Measurements from ENCODE around the gene SLC35F1.

SLC35F1 gene

DNA sequence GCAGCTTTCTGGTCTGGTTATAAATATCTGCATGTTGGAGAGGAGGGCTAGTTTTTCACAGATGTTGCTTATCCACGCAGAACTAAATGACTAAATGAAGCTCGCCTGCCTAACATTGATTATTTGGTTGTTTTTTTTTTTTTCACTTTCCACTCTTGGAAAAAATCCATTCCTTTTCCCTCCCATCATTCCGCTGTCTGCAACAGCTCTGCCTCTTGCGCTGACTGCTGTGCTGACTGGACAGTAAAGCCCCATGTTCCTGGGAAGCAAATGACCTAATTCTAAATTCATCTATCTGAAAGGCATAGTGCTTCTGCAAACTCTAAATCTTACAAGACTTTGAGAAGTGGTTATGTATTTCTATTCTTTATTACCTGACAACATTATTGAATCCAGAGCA lies 385.5 kb downstream of the SLC35F1 start:
- DNase-seq (ENCODE audit: low read depth): no peak
- no peak overlapping the region for H3K4me3 ChIP-seq (ENCODE audit: low read depth, low read length)
- TF ChIP-seq, protein P1, sequence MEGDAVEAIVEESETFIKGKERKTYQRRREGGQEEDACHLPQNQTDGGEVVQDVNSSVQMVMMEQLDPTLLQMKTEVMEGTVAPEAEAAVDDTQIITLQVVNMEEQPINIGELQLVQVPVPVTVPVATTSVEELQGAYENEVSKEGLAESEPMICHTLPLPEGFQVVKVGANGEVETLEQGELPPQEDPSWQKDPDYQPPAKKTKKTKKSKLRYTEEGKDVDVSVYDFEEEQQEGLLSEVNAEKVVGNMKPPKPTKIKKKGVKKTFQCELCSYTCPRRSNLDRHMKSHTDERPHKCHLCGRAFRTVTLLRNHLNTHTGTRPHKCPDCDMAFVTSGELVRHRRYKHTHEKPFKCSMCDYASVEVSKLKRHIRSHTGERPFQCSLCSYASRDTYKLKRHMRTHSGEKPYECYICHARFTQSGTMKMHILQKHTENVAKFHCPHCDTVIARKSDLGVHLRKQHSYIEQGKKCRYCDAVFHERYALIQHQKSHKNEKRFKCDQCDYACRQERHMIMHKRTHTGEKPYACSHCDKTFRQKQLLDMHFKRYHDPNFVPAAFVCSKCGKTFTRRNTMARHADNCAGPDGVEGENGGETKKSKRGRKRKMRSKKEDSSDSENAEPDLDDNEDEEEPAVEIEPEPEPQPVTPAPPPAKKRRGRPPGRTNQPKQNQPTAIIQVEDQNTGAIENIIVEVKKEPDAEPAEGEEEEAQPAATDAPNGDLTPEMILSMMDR (IDR thresholded peaks at IDR 0.05; ENCODE audit: low read depth, low read length, missing control alignments): no peak

DNA sequence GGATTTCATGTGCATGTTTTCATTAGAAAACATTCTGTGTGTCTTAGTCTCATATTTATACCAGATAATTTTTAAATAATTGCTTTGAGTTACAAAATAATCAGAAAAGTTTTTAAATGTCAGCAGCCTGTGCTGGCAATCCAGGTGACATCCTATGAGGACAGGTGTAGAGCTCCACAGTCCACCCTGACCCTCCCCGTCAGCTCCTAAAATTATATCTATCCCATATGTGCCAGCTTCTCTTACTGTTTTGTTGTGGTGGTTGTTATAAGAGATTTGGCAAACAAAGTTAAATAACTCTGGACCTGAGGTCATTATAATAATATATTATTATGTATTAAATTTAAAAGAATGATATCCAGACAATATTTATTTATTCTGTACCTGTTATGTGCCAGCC lies 387.8 kb downstream of the SLC35F1 start:
- TF ChIP-seq, protein P1 (IDR thresholded peaks at IDR 0.05; ENCODE audit: low read depth, low read length, missing control alignments): no peak
- no peak for DNase-seq (ENCODE audit: low read depth)
- H3K4me3 ChIP-seq (ENCODE audit: low read depth, low read length): no peak overlapping the region

DNA sequence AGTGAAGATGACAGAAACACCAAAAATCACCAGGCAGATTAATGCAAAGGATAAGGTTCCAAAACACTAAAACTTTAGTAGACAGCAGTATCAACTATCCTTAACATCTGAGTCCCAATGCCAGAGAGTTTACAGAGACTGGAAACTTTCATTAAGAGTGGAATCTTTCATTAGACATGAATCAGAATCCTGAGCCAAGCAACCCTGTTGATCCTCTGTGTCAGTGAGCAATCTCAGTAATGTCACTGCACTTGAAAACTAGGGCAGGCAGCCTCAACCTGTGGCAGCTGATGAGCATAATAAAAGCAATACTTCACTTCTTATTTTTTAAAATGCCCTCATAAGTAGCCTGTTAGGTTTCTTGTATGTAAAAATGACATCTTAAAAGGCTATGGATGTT lies 388.3 kb downstream of the SLC35F1 start:
- no peak overlapping the region for H3K4me3 ChIP-seq (ENCODE audit: low read depth, low read length)
- no peak for DNase-seq (ENCODE audit: low read depth)
- TF ChIP-seq, protein P1 (IDR thresholded peaks at IDR 0.05; ENCODE audit: low read depth, low read length, missing control alignments): no peak

DNA sequence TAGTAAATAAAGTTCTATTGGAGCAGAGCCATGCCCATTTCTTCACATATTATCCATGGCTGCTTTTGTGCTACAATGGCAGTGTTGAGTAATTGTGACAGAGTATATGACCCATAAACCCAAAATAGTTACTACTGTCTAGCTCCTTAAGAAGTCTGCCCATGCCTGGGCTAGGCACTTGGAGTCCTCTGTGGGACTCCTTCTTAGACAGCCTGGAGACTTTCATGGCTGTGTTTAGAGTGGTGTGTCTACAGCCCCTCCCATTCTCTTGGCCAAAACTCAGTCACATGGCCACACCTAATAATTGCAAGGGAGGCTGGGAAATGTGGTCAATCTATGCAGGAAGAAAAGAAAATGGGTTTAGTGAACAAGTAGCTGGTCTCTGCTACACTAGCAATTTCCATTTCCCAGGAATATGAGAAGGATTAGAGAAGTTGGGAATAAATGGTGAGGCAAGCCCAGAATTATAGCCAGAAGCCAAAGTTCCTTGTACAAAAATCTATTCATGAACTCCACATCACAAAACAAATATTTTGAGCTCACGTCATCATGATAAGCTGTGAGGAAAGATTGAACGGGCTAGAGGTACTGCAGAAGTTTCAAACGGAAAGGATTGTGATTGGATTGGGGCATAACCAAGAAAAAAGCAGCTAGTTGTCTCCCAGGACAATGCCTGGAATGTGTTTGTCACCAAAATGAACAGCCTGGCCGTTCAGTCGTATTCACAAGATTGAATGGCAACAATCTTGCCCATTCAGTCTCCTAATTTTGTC lies 389.3 kb downstream of the SLC35F1 start:
- H3K4me3 ChIP-seq (ENCODE audit: low read depth, low read length): no peak overlapping the region
- DNase-seq (ENCODE audit: low read depth): no peak
- TF ChIP-seq, protein P1 (IDR thresholded peaks at IDR 0.05; ENCODE audit: low read depth, low read length, missing control alignments): no peak

DNA sequence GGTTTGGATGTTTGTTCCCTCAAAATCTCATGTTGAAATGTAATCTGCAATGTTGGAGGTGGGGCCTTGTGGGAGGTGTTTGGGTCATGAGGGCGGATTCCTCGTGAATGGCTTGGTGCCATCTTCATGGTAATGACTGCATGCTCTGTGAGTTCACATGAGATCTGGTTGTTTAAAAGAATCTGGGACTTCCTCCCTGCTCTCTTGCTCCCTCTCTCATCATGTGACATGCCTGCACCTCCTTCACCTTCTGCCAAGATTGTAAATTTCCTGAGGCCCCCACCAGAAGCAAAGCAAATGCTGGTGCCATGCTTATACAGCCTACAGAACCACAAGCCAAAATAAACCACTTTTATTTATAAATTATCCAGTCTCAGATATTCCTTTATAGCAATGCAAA lies 390.8 kb downstream of the SLC35F1 start:
- DNase-seq (ENCODE audit: low read depth): no peak
- TF ChIP-seq, protein P1 (IDR thresholded peaks at IDR 0.05; ENCODE audit: low read depth, low read length, missing control alignments): no peak
- H3K4me3 ChIP-seq (ENCODE audit: low read depth, low read length): no peak overlapping the region

DNA sequence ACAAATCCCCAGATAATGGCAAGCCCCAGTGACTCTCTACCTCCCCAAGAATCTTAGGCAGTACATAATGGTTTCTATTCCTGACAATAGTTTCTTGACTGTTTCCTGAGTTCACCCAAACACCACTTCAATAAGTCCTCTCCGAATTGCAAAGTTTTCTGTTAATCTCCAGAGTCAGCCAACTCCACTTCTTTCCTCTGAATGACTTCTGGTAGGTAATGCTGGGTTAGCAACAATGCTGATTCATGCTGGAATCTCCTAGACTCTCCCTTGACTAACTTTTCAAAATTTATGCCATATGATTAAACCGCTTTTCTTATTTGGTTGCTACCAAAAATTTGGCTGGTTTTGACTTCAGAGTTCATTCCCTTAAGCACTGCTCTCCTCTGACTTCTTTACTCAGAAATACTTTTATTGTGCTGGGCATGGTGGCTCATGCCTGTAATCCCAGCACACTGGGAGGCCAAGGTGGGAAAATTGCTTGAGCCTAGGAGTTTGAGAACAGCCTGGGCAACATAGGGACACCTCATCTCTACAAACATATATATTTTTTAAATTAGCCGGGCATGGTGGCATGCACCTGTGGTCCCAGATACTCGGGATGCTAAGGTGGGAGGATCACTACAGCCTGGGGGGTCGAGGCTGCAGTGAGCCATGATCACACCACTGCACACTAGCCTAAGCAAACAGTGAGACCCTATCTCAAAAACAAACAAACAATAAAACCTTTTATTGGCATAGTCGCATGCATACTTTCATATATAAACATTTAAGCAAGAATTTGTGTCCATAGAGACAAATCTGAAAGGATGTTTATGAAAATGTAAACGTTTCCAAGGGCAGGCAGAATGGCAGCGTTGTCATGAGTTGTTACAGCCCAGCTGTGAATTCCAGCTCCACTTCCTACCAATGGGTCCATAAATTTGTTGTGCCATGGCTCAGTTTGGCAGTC lies 391.7 kb downstream of the SLC35F1 start:
- TF ChIP-seq, protein P1 (IDR thresholded peaks at IDR 0.05; ENCODE audit: low read depth, low read length, missing control alignments): no peak
- DNase-seq (ENCODE audit: low read depth): no peak
- no peak overlapping the region for H3K4me3 ChIP-seq (ENCODE audit: low read depth, low read length)
